Measurements from ENCODE around the gene ITPKC.
A peak's percentile ranks its signal among the peaks of the same experiment; 100 is the strongest.

The ITPKC gene

GRCh38 chr19:40750058-40750873 lies 33.4 kb downstream of the ITPKC start, which contains the start of gene ACTMAP:
Gene ACTMAP, minus strand, starts transcription at chr19:40750477. Its CDS starts 674 bp downstream, at chr19:40749803.
- peaks cover 18% of the 10 kb centered on the region for H3K4me1 ChIP-seq (ENCODE audit: control insufficient read depth, insufficient read depth, low read length)
- H3K4me3 ChIP-seq (ENCODE audit: low read length) = peak within 1 kb of the TSS; percentile 88
- H3K9ac ChIP-seq (ENCODE audit: low read length) = peak within 1 kb of the TSS; percentile 85
- H3K36me3 ChIP-seq (ENCODE audit: control insufficient read depth, insufficient read depth, low read length) = no peaks in the 10 kb centered on the region
- no peaks in the 10 kb centered on the region for H3K9me3 ChIP-seq (ENCODE audit: control insufficient read depth, low read length)
- no peaks in the 10 kb centered on the region for H3K27me3 ChIP-seq (ENCODE audit: control insufficient read depth, insufficient read depth, low read length)

GRCh38 chr19:40750874-40751537 lies 34.1 kb downstream of the ITPKC start, which contains the start of gene SNRPA:
Gene SNRPA, plus strand, starts transcription at chr19:40751203. Its CDS starts 206 bp downstream, at chr19:40751409.
- peaks cover 26% of the 10 kb centered on the region for H3K4me1 ChIP-seq (ENCODE audit: control insufficient read depth, insufficient read depth, low read length)

GRCh38 chr19:40752257-40752781 lies 35.4 kb downstream of the ITPKC start:
- peak overlapping the region; percentile 88 for H3K4me3 ChIP-seq (ENCODE audit: low read length)

More at GRCh38 chr19:40750874-40751537, 34.1 kb downstream of the ITPKC start, which contains the start of gene SNRPA:
- peak within 1 kb of the TSS; percentile 88 for H3K4me3 ChIP-seq (ENCODE audit: low read length)
- H3K9ac ChIP-seq (ENCODE audit: low read length) = peak within 1 kb of the TSS; percentile 85
- no peaks in the 10 kb centered on the region for H3K36me3 ChIP-seq (ENCODE audit: control insufficient read depth, insufficient read depth, low read length)
- no peaks in the 10 kb centered on the region for H3K9me3 ChIP-seq (ENCODE audit: control insufficient read depth, low read length)
- no peaks in the 10 kb centered on the region for H3K27me3 ChIP-seq (ENCODE audit: control insufficient read depth, insufficient read depth, low read length)

GRCh38 chr19:40754611-40755247 lies 37.8 kb downstream of the ITPKC start:
- H3K9ac ChIP-seq (ENCODE audit: low read length) = peak overlapping the region; percentile 22

More at GRCh38 chr19:40752257-40752781, 35.4 kb downstream of the ITPKC start:
- Histone ChIP-seq H3K36me3 (ENCODE audit: control insufficient read depth, insufficient read depth, low read length) (no peaks in the 10 kb centered on the region), H3K9ac (ENCODE audit: low read length) (peak overlapping the region; percentile 83), H3K27me3 (ENCODE audit: control insufficient read depth, insufficient read depth, low read length) (no peaks in the 10 kb centered on the region), H3K9me3 (ENCODE audit: control insufficient read depth, low read length) (no peaks in the 10 kb centered on the region), H3K4me1 (ENCODE audit: control insufficient read depth, insufficient read depth, low read length) (peaks cover 27% of the 10 kb centered on the region)

GRCh38 chr19:40755248-40755624 lies 38.3 kb downstream of the ITPKC start:
- H3K4me1 ChIP-seq (ENCODE audit: control insufficient read depth, insufficient read depth, low read length) = peaks cover 16% of the 10 kb centered on the region
- no peak overlapping the region for H3K4me3 ChIP-seq (ENCODE audit: low read length)
- H3K36me3 ChIP-seq (ENCODE audit: control insufficient read depth, insufficient read depth, low read length) = peaks cover 8% of the 10 kb centered on the region
- no peaks in the 10 kb centered on the region for H3K27me3 ChIP-seq (ENCODE audit: control insufficient read depth, insufficient read depth, low read length)
- no peak overlapping the region for H3K9ac ChIP-seq (ENCODE audit: low read length)
- H3K9me3 ChIP-seq (ENCODE audit: control insufficient read depth, low read length) = no peaks in the 10 kb centered on the region

More at GRCh38 chr19:40754611-40755247, 37.8 kb downstream of the ITPKC start:
- Histone ChIP-seq H3K4me1 (ENCODE audit: control insufficient read depth, insufficient read depth, low read length) (peaks cover 20% of the 10 kb centered on the region), H3K4me3 (ENCODE audit: low read length) (no peak overlapping the region), H3K9me3 (ENCODE audit: control insufficient read depth, low read length) (no peaks in the 10 kb centered on the region), H3K27me3 (ENCODE audit: control insufficient read depth, insufficient read depth, low read length) (no peaks in the 10 kb centered on the region), H3K36me3 (ENCODE audit: control insufficient read depth, insufficient read depth, low read length) (peaks cover 5% of the 10 kb centered on the region)

- Histone ChIP-seq H3K4me1 (ENCODE audit: control insufficient read depth, insufficient read depth, low read length) (peaks cover 16% of the 10 kb centered on the region), H3K9me3 (ENCODE audit: control insufficient read depth, low read length) (no peaks in the 10 kb centered on the region), H3K9ac (ENCODE audit: low read length) (no peak overlapping the region), H3K36me3 (ENCODE audit: control insufficient read depth, insufficient read depth, low read length) (peaks cover 12% of the 10 kb centered on the region), H3K4me3 (ENCODE audit: low read length) (no peak overlapping the region), H3K27me3 (ENCODE audit: control insufficient read depth, insufficient read depth, low read length) (no peaks in the 10 kb centered on the region)
Measured at GRCh38 chr19:40755791-40756190, 38.9 kb downstream of the ITPKC start.

GRCh38 chr19:40756502-40757110 lies 39.7 kb downstream of the ITPKC start:
- Histone ChIP-seq H3K36me3 (ENCODE audit: control insufficient read depth, insufficient read depth, low read length) (peaks cover 12% of the 10 kb centered on the region), H3K4me1 (ENCODE audit: control insufficient read depth, insufficient read depth, low read length) (peaks cover 16% of the 10 kb centered on the region), H3K9me3 (ENCODE audit: control insufficient read depth, low read length) (no peaks in the 10 kb centered on the region), H3K4me3 (ENCODE audit: low read length) (no peak overlapping the region), H3K9ac (ENCODE audit: low read length) (no peak overlapping the region), H3K27me3 (ENCODE audit: control insufficient read depth, insufficient read depth, low read length) (no peaks in the 10 kb centered on the region)

- H3K27me3 ChIP-seq (ENCODE audit: control insufficient read depth, insufficient read depth, low read length) = no peaks in the 10 kb centered on the region
- H3K9ac ChIP-seq (ENCODE audit: low read length) = no peak overlapping the region
- H3K9me3 ChIP-seq (ENCODE audit: control insufficient read depth, low read length) = no peaks in the 10 kb centered on the region
- no peak overlapping the region for H3K4me3 ChIP-seq (ENCODE audit: low read length)
- peaks cover 14% of the 10 kb centered on the region for H3K36me3 ChIP-seq (ENCODE audit: control insufficient read depth, insufficient read depth, low read length)
- peaks cover 16% of the 10 kb centered on the region for H3K4me1 ChIP-seq (ENCODE audit: control insufficient read depth, insufficient read depth, low read length)
Measured at GRCh38 chr19:40758491-40758890, 41.6 kb downstream of the ITPKC start.

- no peak overlapping the region for H3K4me3 ChIP-seq (ENCODE audit: low read length)
- H3K36me3 ChIP-seq (ENCODE audit: control insufficient read depth, insufficient read depth, low read length) = peaks cover 22% of the 10 kb centered on the region
- no peaks in the 10 kb centered on the region for H3K27me3 ChIP-seq (ENCODE audit: control insufficient read depth, insufficient read depth, low read length)
- no peak overlapping the region for H3K9ac ChIP-seq (ENCODE audit: low read length)
- peaks cover 11% of the 10 kb centered on the region for H3K4me1 ChIP-seq (ENCODE audit: control insufficient read depth, insufficient read depth, low read length)
- H3K9me3 ChIP-seq (ENCODE audit: control insufficient read depth, low read length) = no peaks in the 10 kb centered on the region
Measured at GRCh38 chr19:40759352-40759751, 42.4 kb downstream of the ITPKC start.

GRCh38 chr19:40762754-40763470 lies 46.0 kb downstream of the ITPKC start:
- H3K36me3 ChIP-seq (ENCODE audit: control insufficient read depth, insufficient read depth, low read length) = peaks cover 39% of the 10 kb centered on the region
- no peaks in the 10 kb centered on the region for H3K9me3 ChIP-seq (ENCODE audit: control insufficient read depth, low read length)
- no peak overlapping the region for H3K9ac ChIP-seq (ENCODE audit: low read length)
- no peaks in the 10 kb centered on the region for H3K4me1 ChIP-seq (ENCODE audit: control insufficient read depth, insufficient read depth, low read length)
- no peak overlapping the region for H3K4me3 ChIP-seq (ENCODE audit: low read length)
- no peaks in the 10 kb centered on the region for H3K27me3 ChIP-seq (ENCODE audit: control insufficient read depth, insufficient read depth, low read length)

- Histone ChIP-seq H3K9ac (ENCODE audit: low read length) (no peak overlapping the region), H3K27me3 (ENCODE audit: control insufficient read depth, insufficient read depth, low read length) (no peaks in the 10 kb centered on the region), H3K4me3 (ENCODE audit: low read length) (no peak overlapping the region), H3K4me1 (ENCODE audit: control insufficient read depth, insufficient read depth, low read length) (no peaks in the 10 kb centered on the region), H3K9me3 (ENCODE audit: control insufficient read depth, low read length) (no peaks in the 10 kb centered on the region), H3K36me3 (ENCODE audit: control insufficient read depth, insufficient read depth, low read length) (peaks cover 39% of the 10 kb centered on the region)
Measured at GRCh38 chr19:40763526-40763925, 46.6 kb downstream of the ITPKC start.
